A549 (cell line): Measurements from ENCODE around the gene MAP4K4. TPM values are rescaled to one million over a fixed set of nuclear protein-coding genes. Genes with fewer than 3 reads are reported as not detected.

Experiments used
- ATAC-seq, 2 experiments: fragments of 200-7000 bp in 1 of 2; fragments of >200 bp in 1 of 2; cut with Nextera tagmentation in 1 of 2; cut with Tn5 transposase in 1 of 2; 3 replicates each; pipeline versions ENCODE4 v1.8.0 to v1.9.1; 2018 to 2020; ENCODE audit warnings: mild to moderate bottlenecking in 1 of 2, moderate library complexity in 1 of 2
- CTCF ChIA-PET: fragments of 300-600 bp; sonication (Branson Sonifier 250); formaldehyde crosslinking; extraction: SDS; loops from one replicate; lab custom pipeline; 2021; ENCODE audit warnings: antibody characterized with exemption, inconsistent platforms; lab: Yijun Ruan, JAX
- POLR2A ChIA-PET: fragments of 350-600 bp; formaldehyde crosslinking; extraction: SDS; loops from one replicate; lab custom pipeline; 2021; ENCODE audit warnings: antibody characterized with exemption, inconsistent platforms; lab: Yijun Ruan, JAX
- DNase-seq, 2 experiments: peaks; one replicate each; pipeline versions ENCODE4 v3.0.0 to v3.0.0-alpha.2; 2011 to 2016; ENCODE audit warnings: low read depth in 1 of 2, low spot score in 1 of 2
- FAIRE-seq: peaks from 2 replicates; lab custom pipeline; 2011; peaks lifted over from hg19 to GRCh38; lab: Jason Lieb, UNC
- H3K27ac ChIP-seq, 2 experiments: fragments of >200 bp; sonication (Bioruptor Twin); formaldehyde crosslinking; 3 replicates each; pipeline ENCODE4 v1.5.1; 2016 to 2017
- H3K4me1 ChIP-seq: fragments of >200 bp; sonication (Bioruptor Twin); formaldehyde crosslinking; 3 replicates; pipeline ENCODE4 v1.6.1; 2016
- H3K4me2 ChIP-seq: fragments of >200 bp; sonication (Bioruptor Twin); formaldehyde crosslinking; 3 replicates; pipeline ENCODE4 v1.6.1; 2016
- H3K4me3 ChIP-seq: fragments of >200 bp; sonication (Bioruptor Twin); formaldehyde crosslinking; 3 replicates; pipeline ENCODE4 v1.5.1; 2016
- H3K9me3 ChIP-seq: fragments of >200 bp; sonication (Bioruptor Twin); formaldehyde crosslinking; 3 replicates; pipeline ENCODE4 v1.6.1; 2016
- ATOH8 ChIP-seq: fragments of 250-450 bp; sonication (Bioruptor Pico); IDR thresholded peaks from 2 replicates; pipeline ENCODE4 v1.5.0; 2020; ENCODE audit warnings: low read depth, mild to moderate bottlenecking, moderate library complexity
- CBX2 ChIP-seq: fragments of 200-600 bp; sonication (generic); IDR thresholded peaks from 2 replicates; pipeline ENCODE4 v1.6.1; 2016; ENCODE audit warnings: low read depth, mild to moderate bottlenecking, borderline replicate concordance
- CBX8 ChIP-seq: fragments of 200-600 bp; sonication (generic); IDR thresholded peaks from 2 replicates; pipeline ENCODE4 v1.6.1; 2016
- E2F6 ChIP-seq: IDR thresholded peaks from 2 replicates; pipeline ENCODE4 v1.6.1; 2012; ENCODE audit warnings: low read depth, borderline replicate concordance
- EHF ChIP-seq: fragments of 250-450 bp; sonication (Bioruptor Pico); IDR thresholded peaks from 2 replicates; pipeline ENCODE4 v1.5.0; 2020; ENCODE audit warnings: mild to moderate bottlenecking
- EHMT2 ChIP-seq: fragments of 200-600 bp; sonication (generic); IDR thresholded peaks from 2 replicates; pipeline ENCODE4 v1.6.1; 2016; ENCODE audit warnings: antibody characterized with exemption, low read depth, mild to moderate bottlenecking, moderate library complexity
- FOSB ChIP-seq: fragments of 250-450 bp; sonication (Bioruptor Pico); IDR thresholded peaks from 2 replicates; pipeline ENCODE4 v1.5.0; 2020; ENCODE audit warnings: mild to moderate bottlenecking, moderate library complexity
- GATA3 ChIP-seq: IDR thresholded peaks from 2 replicates; pipeline ENCODE4 v1.6.1; 2012; ENCODE audit warnings: borderline replicate concordance
- HES2 ChIP-seq: fragments of >200 bp; sonication (Bioruptor Twin); formaldehyde crosslinking; IDR thresholded peaks from 2 replicates; pipeline ENCODE4 v1.6.1; 2016
- HOXA7 ChIP-seq: fragments of 250-450 bp; sonication (Bioruptor Pico); IDR thresholded peaks from 2 replicates; pipeline ENCODE4 v1.5.0; 2020; ENCODE audit warnings: mild to moderate bottlenecking, moderate library complexity
- JUNB ChIP-seq: fragments of >200 bp; sonication (Bioruptor Twin); formaldehyde crosslinking; IDR thresholded peaks from 2 replicates; pipeline ENCODE4 v1.6.1; 2016
- MAFK ChIP-seq: fragments of 450-650 bp; IDR thresholded peaks from 2 replicates; pipeline ENCODE4 v1.6.1; 2014; ENCODE audit not compliant: partially characterized antibody
- MAX ChIP-seq: IDR thresholded peaks from 2 replicates; pipeline ENCODE4 v1.6.1; 2012
- NFE2L2 ChIP-seq: fragments of 150-350 bp; conservative IDR thresholded peaks from 2 replicates; pipeline ENCODE4 v1.6.1; 2014; ENCODE audit warnings: low read length
- PBX3 ChIP-seq: IDR thresholded peaks from 2 replicates; pipeline ENCODE4 v1.6.1; 2012
- POLR2AphosphoS2 ChIP-seq: conservative IDR thresholded peaks from 2 replicates; pipeline ENCODE4 v1.6.1; 2012; ENCODE audit warnings: low read length, improper control_type of control experiment, inconsistent platforms
- RAD21 ChIP-seq, 2 experiments: fragments of >200 bp in 1 of 2; sonication (Bioruptor Twin) in 1 of 2; formaldehyde crosslinking in 1 of 2; IDR thresholded peaks in 1 of 2; conservative IDR thresholded peaks in 1 of 2; 2 replicates in 1 of 2; 3 replicates in 1 of 2; pipeline ENCODE4 v1.6.1; 2012 to 2018; ENCODE audit warnings: inconsistent platforms in 1 of 2
- TFCP2L1 ChIP-seq: fragments of 250-450 bp; sonication (Bioruptor Pico); IDR thresholded peaks from 2 replicates; pipeline ENCODE4 v1.5.0; 2021; ENCODE audit warnings: mild to moderate bottlenecking
- ZFP36 ChIP-seq: fragments of 450-650 bp; IDR thresholded peaks from 2 replicates; pipeline ENCODE4 v1.6.1; 2014; ENCODE audit warnings: borderline replicate concordance; ENCODE audit not compliant: partially characterized antibody
- ZSCAN20 ChIP-seq: fragments of 250-450 bp; sonication (Bioruptor Pico); IDR thresholded peaks from 2 replicates; pipeline ENCODE4 v1.8.0; 2022; ENCODE audit warnings: mild to moderate bottlenecking, moderate library complexity
- WGBS: methylation state at CpG from one replicate; pipeline ENCODE4 v1.1.6; 2017; ENCODE audit errors: missing lambda C conversion rate; 5-methylcytosine and 5-hydroxymethylcytosine counted together
- polyA plus RNA-seq, 4 experiments: library from polyadenylated mRNA; depleted of rRNA in 3 of 4; stranded (reverse); fragments of >200 nt; fragmentation: RNase III in 1 of 4; extraction: RNeasy Plus Mini Kit Qiagen cat#74134 plus additional on column Dnase treatment in 1 of 4; gene quantifications; 2 replicates in 3 of 4; 3 replicates in 1 of 4; pipeline ENCODE4 v1.2.3, GENCODE V29; 2011 to 2017

MAP4K4 gene
- polyA plus RNA-seq, 2 of the 4 experiments (the other 2 are of a cell fraction): 61.9 to 82.2 TPM

- TF ChIP-seq ZFP36: no peak
- TF ChIP-seq FOSB (CRISPR knock-in tag): no peak
- TF ChIP-seq TFCP2L1: no peak
- TF ChIP-seq HOXA7 (CRISPR knock-in tag): no peak
- TF ChIP-seq HES2: no peak
- TF ChIP-seq POLR2AphosphoS2: no peak
Observed at GRCh38 chr2:101899871-101900270, 202.4 kb downstream of the MAP4K4 start (continued).

- Histone ChIP-seq H3K4me2 (no peak overlapping the region), H3K27ac (no peak overlapping the region), H3K9me3 (no peaks in the 10 kb centered on the region), H3K4me1 (no peaks in the 10 kb centered on the region), H3K4me3 (no peak overlapping the region)
- ATAC-seq: no peak
- POLR2A ChIA-PET: no interaction called here
- CTCF ChIA-PET: interaction anchor here (0.7 to 2.7 kb wide), 2 partner anchors 17 to 553 kb away, joined by 3 to 12 read pairs; no protein-coding TSS in a partner anchor
- no peak for FAIRE-seq
- DNase-seq: no peak
- WGBS: 86% methylated on average over 9 of the region's 9 CpGs
- TF ChIP-seq RAD21 (conservative IDR thresholded peaks at IDR 0.05 in 1 of 2, IDR thresholded peaks at IDR 0.05 in 1 of 2) (no peak), NFE2L2 (no peak), E2F6 (no peak), ZSCAN20 (CRISPR knock-in tag) (no peak), JUNB (no peak), MAFK (no peak), ATOH8 (CRISPR knock-in tag) (no peak), GATA3 (no peak)
- TF ChIP-seq, all 56 proteins: peak for 0
Observed at GRCh38 chr2:101900375-101900774, 202.9 kb downstream of the MAP4K4 start.

GRCh38 chr2:101901241-101901640 is 203.7 kb downstream of the MAP4K4 start:
- Histone ChIP-seq H3K4me1 (no peaks in the 10 kb centered on the region), H3K4me2 (no peak overlapping the region), H3K9me3 (no peaks in the 10 kb centered on the region; the same call in 2 of the 3 replicates), H3K4me3 (no peak overlapping the region), H3K27ac (no peak overlapping the region)
- ChIA-PET POLR2A (no interaction called here), CTCF (interaction anchor here (2.7 kb wide), 1 partner anchor 18 kb away, joined by 12 read pairs; no protein-coding TSS in a partner anchor)
- no peak for TF ChIP-seq MAFK
- no peak for TF ChIP-seq CBX2
- TF ChIP-seq MAX: no peak
- no peak for TF ChIP-seq EHF (CRISPR knock-in tag)
- TF ChIP-seq RAD21 (conservative IDR thresholded peaks at IDR 0.05 in 1 of 2, IDR thresholded peaks at IDR 0.05 in 1 of 2): no peak
- TF ChIP-seq ZFP36: no peak
- no peak for TF ChIP-seq ZSCAN20 (CRISPR knock-in tag)
- no peak for TF ChIP-seq CBX8
- TF ChIP-seq PBX3: no peak
- TF ChIP-seq EHMT2: no peak
- WGBS: 88% methylated on average over 2 of the region's 2 CpGs
- DNase-seq (no peak), ATAC-seq (no peak), FAIRE-seq (no peak)
